H1 (cell line): ENCODE results near the gene ABCC4. TPM values are rescaled to one million over a fixed set of nuclear protein-coding genes. Genes with fewer than 3 reads are reported as not detected.

ENCODE experiments used
- CTCF ChIA-PET: fragments of 300-600 bp; sonication (Branson Sonifier 250); formaldehyde crosslinking; loops from one replicate; lab custom pipeline; 2021; ENCODE audit not compliant: partially characterized antibody; lab: Charles Lee
- POLR2A ChIA-PET: fragments of 300-600 bp; sonication (Branson Sonifier 250); formaldehyde crosslinking; loops from one replicate; lab custom pipeline; 2021; ENCODE audit warnings: inconsistent platforms; ENCODE audit not compliant: partially characterized antibody; lab: Charles Lee
- DNase-seq, 2 experiments: peaks; one replicate each; pipeline versions ENCODE4 v3.0.0 to v3.0.0-alpha.2; 2010 to 2022; ENCODE audit warnings: low spot score in 2 of 2, low read depth in 1 of 2, mixed read lengths in 1 of 2
- FAIRE-seq: peaks from 2 replicates; lab custom pipeline; 2011; peaks lifted over from hg19 to GRCh38; lab: Jason Lieb, UNC
- H2AFZ ChIP-seq: 2 replicates; pipeline ENCODE4 v1.8.1; 2012; ENCODE audit warnings: low read length, inconsistent platforms
- H2AK5ac ChIP-seq: 2 replicates; pipeline ENCODE4 v1.6.1; 2013; ENCODE audit warnings: low read depth, low read length
- H2BK120ac ChIP-seq: replicated peaks from 2 replicates; pipeline ENCODE3; 2013; ENCODE audit warnings: low read depth, low read length, inconsistent platforms
- H2BK12ac ChIP-seq: 2 replicates; pipeline ENCODE4 v1.6.1; 2013; ENCODE audit warnings: low read depth, low read length
- H2BK15ac ChIP-seq: 2 replicates; pipeline ENCODE4 v1.6.1; 2013; ENCODE audit warnings: low read length
- H2BK20ac ChIP-seq: 2 replicates; pipeline ENCODE4 v1.6.1; 2013; ENCODE audit warnings: low read length
- H2BK5ac ChIP-seq: 2 replicates; pipeline ENCODE4 v1.6.1; 2013; ENCODE audit warnings: low read depth, low read length
- H3K14ac ChIP-seq: 2 replicates; pipeline ENCODE4 v1.6.1; 2013; ENCODE audit warnings: inconsistent platforms; ENCODE audit not compliant: insufficient read length
- H3K18ac ChIP-seq: 2 replicates; pipeline ENCODE4 v1.6.1; 2013; ENCODE audit warnings: low read length; ENCODE audit errors: extremely low read depth
- H3K23ac ChIP-seq: 2 replicates; pipeline ENCODE4 v1.6.1; 2013; ENCODE audit warnings: inconsistent platforms; ENCODE audit not compliant: insufficient read length
- H3K23me2 ChIP-seq: 2 replicates; pipeline ENCODE4 v1.6.1; 2013; ENCODE audit warnings: low read depth, low read length
- H3K27ac ChIP-seq: 2 replicates; pipeline ENCODE4 v1.6.1; 2011; ENCODE audit warnings: low read depth, low read length, inconsistent platforms
- H3K27me3 ChIP-seq, 4 experiments: replicated peaks in 1 of 4; 1 replicate in 1 of 4; 2 replicates in 3 of 4; pipeline versions ENCODE4 v1.6.1 to v1.8.1; 2011 to 2013; ENCODE audit warnings: low read length in 3 of 4, mild to moderate bottlenecking in 3 of 4, inconsistent platforms in 2 of 4, mixed read lengths in 2 of 4, moderate library complexity in 1 of 4; ENCODE audit not compliant: control insufficient read depth in 3 of 4, insufficient read depth in 3 of 4; ENCODE audit errors: extremely low read depth in 1 of 4
- H3K36me3 ChIP-seq, 4 experiments: 2 replicates each; pipeline versions ENCODE4 v1.6.1 to v1.8.1; 2011 to 2013; ENCODE audit warnings: mild to moderate bottlenecking in 4 of 4, low read length in 3 of 4, moderate library complexity in 2 of 4, control low read depth in 1 of 4, inconsistent platforms in 1 of 4; ENCODE audit not compliant: insufficient read depth in 4 of 4, control insufficient read depth in 2 of 4
- H3K4ac ChIP-seq: replicated peaks from 2 replicates; pipeline ENCODE3; 2013; ENCODE audit warnings: low read length, low read depth, mixed read lengths, inconsistent platforms; ENCODE audit not compliant: insufficient read length
- H3K4me1 ChIP-seq, 4 experiments: replicated peaks in 1 of 4; 1 replicate in 1 of 4; 2 replicates in 3 of 4; pipeline versions ENCODE4 v1.6.1 to v1.8.1; 2011 to 2013; ENCODE audit warnings: low read length in 3 of 4, inconsistent platforms in 2 of 4, mixed read lengths in 1 of 4; ENCODE audit not compliant: insufficient read depth in 4 of 4, control insufficient read depth in 3 of 4
- H3K4me2 ChIP-seq, 2 experiments: 2 replicates each; pipeline versions ENCODE4 v1.6.1 to v1.8.1; 2011 to 2013; ENCODE audit warnings: low read depth in 2 of 2, low read length in 2 of 2, control low read depth in 1 of 2, inconsistent platforms in 1 of 2, mild to moderate bottlenecking in 1 of 2; ENCODE audit not compliant: insufficient read depth in 1 of 2
- H3K4me3 ChIP-seq, 4 experiments: fragments of 200-600, 300-600 bp in 1 of 4; sonication (generic), shearing (Covaris generic), sonication (Bioruptor Twin) in 1 of 4; 2 replicates each; pipeline versions ENCODE4 v1.5.1 to v1.8.1; 2011 to 2016; ENCODE audit warnings: low read length in 4 of 4, low read depth in 3 of 4, control low read depth in 2 of 4, inconsistent platforms in 2 of 4, mild to moderate bottlenecking in 2 of 4, mixed read lengths in 1 of 4, moderate library complexity in 1 of 4; ENCODE audit not compliant: insufficient read depth in 2 of 4; ENCODE audit errors: extremely low read depth in 1 of 4
- H3K56ac ChIP-seq: replicated peaks from 2 replicates; pipeline ENCODE3; 2013; ENCODE audit warnings: low read depth, mild to moderate bottlenecking, mixed read lengths, low read length, inconsistent platforms; ENCODE audit not compliant: insufficient read length
- H3K79me1 ChIP-seq: 2 replicates; pipeline ENCODE4 v1.6.1; 2013; ENCODE audit warnings: low read depth, low read length, control low read depth
- H3K79me2 ChIP-seq, 2 experiments: 2 replicates each; pipeline versions ENCODE4 v1.6.1 to v1.8.1; 2012 to 2013; ENCODE audit warnings: low read length in 2 of 2, mild to moderate bottlenecking in 2 of 2, inconsistent platforms in 1 of 2; ENCODE audit not compliant: insufficient read depth in 2 of 2, control insufficient read depth in 1 of 2
- H3K9ac ChIP-seq, 4 experiments: replicated peaks in 1 of 4; 1 replicate in 1 of 4; 2 replicates in 3 of 4; pipeline versions ENCODE4 v1.6.1 to v1.8.1; 2011 to 2013; ENCODE audit warnings: low read depth in 3 of 4, low read length in 3 of 4, control low read depth in 2 of 4, mild to moderate bottlenecking in 2 of 4, moderate library complexity in 2 of 4, inconsistent platforms in 1 of 4; ENCODE audit errors: extremely low read depth in 1 of 4
- H3K9me3 ChIP-seq, 2 experiments: 2 replicates each; pipeline versions ENCODE4 v1.6.1 to v1.8.1; 2012 to 2013; ENCODE audit warnings: mild to moderate bottlenecking in 2 of 2, moderate library complexity in 2 of 2, control low read depth in 1 of 2, inconsistent platforms in 1 of 2, low read depth in 1 of 2, low read length in 1 of 2, mixed read lengths in 1 of 2; ENCODE audit not compliant: insufficient read depth in 2 of 2
- H4K20me1 ChIP-seq, 2 experiments: replicated peaks in 1 of 2; 2 replicates each; pipeline versions ENCODE3 to v1.8.1; 2011 to 2013; ENCODE audit warnings: inconsistent platforms in 2 of 2, low read length in 2 of 2, mild to moderate bottlenecking in 1 of 2; ENCODE audit not compliant: insufficient read depth in 2 of 2, control insufficient read depth in 1 of 2
- H4K5ac ChIP-seq: 2 replicates; pipeline ENCODE4 v1.6.1; 2013; ENCODE audit warnings: low read length, low read depth, mixed read lengths, inconsistent platforms; ENCODE audit not compliant: insufficient read length
- H4K8ac ChIP-seq: 2 replicates; pipeline ENCODE4 v1.8.0; 2013; ENCODE audit warnings: mild to moderate bottlenecking, moderate library complexity, low read length, inconsistent platforms; ENCODE audit not compliant: insufficient read depth; ENCODE audit errors: extremely low read depth
- H4K91ac ChIP-seq: replicated peaks from 2 replicates; pipeline ENCODE3; 2013; ENCODE audit warnings: low read length, mixed read lengths, inconsistent platforms; ENCODE audit not compliant: insufficient read length
- POLR2A ChIP-seq, 2 experiments: IDR thresholded peaks; 1 replicate in 1 of 2; 2 replicates in 1 of 2; pipeline ENCODE4 v1.6.1; 2011; ENCODE audit warnings: low read depth in 2 of 2, low read length in 2 of 2, mild to moderate bottlenecking in 2 of 2; ENCODE audit errors: control extremely low read depth in 1 of 2
- SIN3A ChIP-seq, 2 experiments: IDR thresholded peaks in 1 of 2; conservative IDR thresholded peaks in 1 of 2; 2 replicates each; pipeline ENCODE4 v1.6.1; 2011 to 2012; ENCODE audit warnings: low read length in 2 of 2, improper control_type of control experiment in 1 of 2, low read depth in 1 of 2, mild to moderate bottlenecking in 1 of 2
- WGBS, 2 experiments: shearing (Covaris generic) in 1 of 2; methylation state at CpG; one replicate each; pipeline versions ENCODE4 v1.1.6 to v1.1.7; 2013 to 2015; ENCODE audit warnings: low lambda C conversion rate in 2 of 2, mixed read lengths in 2 of 2, inconsistent platforms in 1 of 2, low coverage in 1 of 2, missing lambda C conversion rate in 1 of 2; ENCODE audit not compliant: insufficient replicate concordance in 2 of 2, insufficient coverage in 1 of 2, insufficient read length in 1 of 2; ENCODE audit errors: extremely low coverage in 1 of 2, missing lambda C conversion rate in 1 of 2; 5-methylcytosine and 5-hydroxymethylcytosine counted together
- polyA plus RNA-seq, 7 experiments: library from polyadenylated mRNA; depleted of rRNA in 3 of 7; stranded (reverse) in 5 of 7; unstranded in 2 of 7; fragments of >200 nt in 5 of 7; fragments of 200-250 nt in 2 of 7; gene quantifications; 1 replicate in 5 of 7; 2 replicates in 1 of 7; 4 replicates in 1 of 7; pipeline versions ENCODE4 v1.2.1 to v1.2.3, GENCODE V29; 2011 to 2013; ENCODE audit warnings: missing spikeins in 2 of 7, mixed read lengths in 2 of 7
- total RNA-seq: library from RNA; stranded (reverse); fragmentation: NEBNext Ultra II Directional; extraction: Animal tissue kit (Norgen Biotek cat#: 25700); gene quantifications from 2 replicates; pipeline ENCODE4 v1.2.1, GENCODE V29; 2021

ABCC4 gene
- total and polyA plus RNA-seq, 2 of the 8 experiments (the other 6 are each of a cell fraction or from before 2014, with no cell fraction given): 4.0 to 14.1 TPM

- Histone ChIP-seq H2AFZ (no peak overlapping the region), H3K4me2 (no peak overlapping the region)
- POLR2A ChIA-PET: interaction anchor here (0.6 kb wide), 1 partner anchor 77 kb away, joined by 3 read pairs; no protein-coding TSS in a partner anchor
These were observed 250.2 kb downstream of the ABCC4 start for GRCh38 chr13:95050800-95051615.

More at GRCh38 chr13:95050800-95051615, 250.2 kb downstream of the ABCC4 start:
- H3K23ac ChIP-seq: no peak overlapping the region
- no peaks in the 10 kb centered on the region for H3K36me3 ChIP-seq
- no peak overlapping the region for H3K18ac ChIP-seq
- H3K79me1 ChIP-seq: no peaks in the 10 kb centered on the region
- H2BK15ac ChIP-seq: no peak overlapping the region
- H4K20me1 ChIP-seq: no peaks in the 10 kb centered on the region
- H4K5ac ChIP-seq: no peak overlapping the region
- H3K27me3 ChIP-seq: no peaks in the 10 kb centered on the region
- no peaks in the 10 kb centered on the region for H3K9me3 ChIP-seq
- H3K14ac ChIP-seq: no peak overlapping the region
- H2BK20ac ChIP-seq: no peak overlapping the region
- H3K79me2 ChIP-seq: no peaks in the 10 kb centered on the region
- H3K9ac ChIP-seq: no peak overlapping the region
- no peak overlapping the region for H4K8ac ChIP-seq
- H2BK12ac ChIP-seq: no peak overlapping the region
- H3K56ac ChIP-seq: no peak overlapping the region
- H2BK5ac ChIP-seq: no peak overlapping the region
- no peak for FAIRE-seq
- no peak overlapping the region for H3K27ac ChIP-seq
- H4K91ac ChIP-seq: no peak overlapping the region
- H3K23me2 ChIP-seq: no peaks in the 10 kb centered on the region
- TF ChIP-seq POLR2A (IDR thresholded peaks at IDR 0.05; ENCODE audit: control extremely low read depth in 1 of 2, low read depth in 2 of 2, low read length in 2 of 2) (no peak), SIN3A (conservative IDR thresholded peaks at IDR 0.05 in 1 of 2, IDR thresholded peaks at IDR 0.05 in 1 of 2; ENCODE audit: low read depth in 1 of 2, low read length in 2 of 2) (no peak)
- no peak overlapping the region for H3K4ac ChIP-seq
- H3K4me1 ChIP-seq: peaks cover 0 to 1% (median 0%) of the 10 kb centered on the region in 4 experiments; a peak in 1 of 7 replicates
- no peak for DNase-seq
- WGBS, 2 experiments: 83% methylated on average over 3 of the region's 3 CpGs; no CpG with 5 or more reads in 1 of the 2 experiments
- H2BK120ac ChIP-seq: no peak overlapping the region
- H3K4me3 ChIP-seq: no peak overlapping the region
- CTCF ChIA-PET: no interaction called here
- H2AK5ac ChIP-seq: no peak overlapping the region
